ENCODE data around the gene COL19A1. TPM values are rescaled to one million over a fixed set of nuclear protein-coding genes. Genes with fewer than 3 reads are reported as not detected.
A peak's percentile ranks its signal among the peaks of the same experiment; 100 is the strongest.
"Not testable (repeated sequence)": the region's sequence is repeated elsewhere in the genome, so short reads cannot be mapped to it uniquely, and the experiment has no call there.

Gene COL19A1
- total and polyA plus RNA-seq, 2 experiments from 2014 or later = not detected

GRCh38 chr6:69921066-69921465 lies 54.7 kb downstream of the COL19A1 start:
- not testable (repeated sequence) for H3K4me1 ChIP-seq (ENCODE audit: insufficient read depth); H3K4me2 ChIP-seq; H3K4me3 ChIP-seq; H3K36me3 ChIP-seq (ENCODE audit: insufficient read depth); H2AFZ ChIP-seq; DNase-seq (ENCODE audit: low spot score); H3K27me3 Mint-ChIP-seq (ENCODE audit: insufficient read depth, low read depth, poor library complexity); H3K27ac ChIP-seq (ENCODE audit: low read depth); H3K4me3 Mint-ChIP-seq; H3K27me3 ChIP-seq (ENCODE audit: insufficient read depth); H3F3A ChIP-seq (replicated peaks; ENCODE audit: low read depth); ATAC-seq; H3K4me1 Mint-ChIP-seq; H3K27ac Mint-ChIP-seq; H3K79me2 ChIP-seq (replicated peaks; ENCODE audit: insufficient read depth); H3K36me3 Mint-ChIP-seq (ENCODE audit: low read depth); H4K20me1 ChIP-seq (replicated peaks; ENCODE audit: insufficient read depth); H3K9me2 ChIP-seq (ENCODE audit: insufficient read depth)
- peaks cover 12% of the 10 kb centered on the region; the same call in 1 of the 3 replicates for H3K9me3 Mint-ChIP-seq

DNA sequence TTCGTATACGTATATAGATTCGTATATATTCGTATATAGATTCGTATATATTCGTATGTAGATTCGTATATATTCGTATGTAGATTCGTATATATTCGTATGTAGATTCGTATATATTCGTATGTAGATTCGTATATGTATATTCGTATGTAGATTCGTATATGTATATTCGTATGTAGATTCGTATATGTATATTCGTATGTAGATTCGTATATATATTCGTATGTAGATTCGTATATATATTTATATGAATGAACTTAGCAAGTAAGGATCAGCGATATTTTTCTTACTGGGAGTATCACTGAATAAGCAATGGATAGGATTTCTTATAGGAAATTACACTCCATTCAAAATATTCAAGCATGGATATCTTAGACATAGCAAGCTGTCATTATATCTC lies 55.3 kb downstream of the COL19A1 start:
- H3K27me3 Mint-ChIP-seq (ENCODE audit: insufficient read depth, low read depth, poor library complexity); H2AFZ ChIP-seq; H3K79me2 ChIP-seq (replicated peaks; ENCODE audit: insufficient read depth); H3K27me3 ChIP-seq (ENCODE audit: insufficient read depth); H3K9me2 ChIP-seq (ENCODE audit: insufficient read depth); H4K20me1 ChIP-seq (replicated peaks; ENCODE audit: insufficient read depth); H3K27ac Mint-ChIP-seq; H3K4me1 Mint-ChIP-seq; H3K4me3 Mint-ChIP-seq; H3K36me3 Mint-ChIP-seq (ENCODE audit: low read depth); H3K36me3 ChIP-seq (ENCODE audit: insufficient read depth); H3K4me3 ChIP-seq; H3F3A ChIP-seq (replicated peaks; ENCODE audit: low read depth); H3K4me2 ChIP-seq; H3K4me1 ChIP-seq (ENCODE audit: insufficient read depth); ATAC-seq; DNase-seq (ENCODE audit: low spot score): not testable (repeated sequence)
- peak overlapping the region; percentile 7; the same call in 1 of the 2 replicates for H3K27ac ChIP-seq (ENCODE audit: low read depth)
- peaks cover 17% of the 10 kb centered on the region; the same call in 2 of the 3 replicates for H3K9me3 Mint-ChIP-seq

- ATAC-seq = no peak
- no peak for TF ChIP-seq ETS1 (IDR thresholded peaks at IDR 0.05)
- TF ChIP-seq, protein P1, sequence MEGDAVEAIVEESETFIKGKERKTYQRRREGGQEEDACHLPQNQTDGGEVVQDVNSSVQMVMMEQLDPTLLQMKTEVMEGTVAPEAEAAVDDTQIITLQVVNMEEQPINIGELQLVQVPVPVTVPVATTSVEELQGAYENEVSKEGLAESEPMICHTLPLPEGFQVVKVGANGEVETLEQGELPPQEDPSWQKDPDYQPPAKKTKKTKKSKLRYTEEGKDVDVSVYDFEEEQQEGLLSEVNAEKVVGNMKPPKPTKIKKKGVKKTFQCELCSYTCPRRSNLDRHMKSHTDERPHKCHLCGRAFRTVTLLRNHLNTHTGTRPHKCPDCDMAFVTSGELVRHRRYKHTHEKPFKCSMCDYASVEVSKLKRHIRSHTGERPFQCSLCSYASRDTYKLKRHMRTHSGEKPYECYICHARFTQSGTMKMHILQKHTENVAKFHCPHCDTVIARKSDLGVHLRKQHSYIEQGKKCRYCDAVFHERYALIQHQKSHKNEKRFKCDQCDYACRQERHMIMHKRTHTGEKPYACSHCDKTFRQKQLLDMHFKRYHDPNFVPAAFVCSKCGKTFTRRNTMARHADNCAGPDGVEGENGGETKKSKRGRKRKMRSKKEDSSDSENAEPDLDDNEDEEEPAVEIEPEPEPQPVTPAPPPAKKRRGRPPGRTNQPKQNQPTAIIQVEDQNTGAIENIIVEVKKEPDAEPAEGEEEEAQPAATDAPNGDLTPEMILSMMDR (conservative IDR thresholded peaks at IDR 0.05; ENCODE audit: low read depth in 2 of 2) = no peak
- TF ChIP-seq NANOG (IDR thresholded peaks at IDR 0.05; ENCODE audit: borderline replicate concordance) = no peak
- no peak for TF ChIP-seq REST (IDR thresholded peaks at IDR 0.05; ENCODE audit: unreplicated experiment)
- no peak for TF ChIP-seq JUNB (IDR thresholded peaks at IDR 0.05; ENCODE audit: unreplicated experiment)
- no peak for TF ChIP-seq EZH2phosphoT487 (IDR thresholded peaks at IDR 0.05; ENCODE audit: unreplicated experiment)
- TF ChIP-seq ZNF331 (CRISPR knock-in tag; IDR thresholded peaks at IDR 0.05; ENCODE audit: low read depth) = no peak
- TF ChIP-seq EZH2 (IDR thresholded peaks at IDR 0.05; ENCODE audit: low read depth, unreplicated experiment) = no peak
- no peak for TF ChIP-seq STAT1 (IDR thresholded peaks at IDR 0.05; ENCODE audit: unreplicated experiment)
- no peak for TF ChIP-seq CREB1 (CRISPR knock-in tag; IDR thresholded peaks at IDR 0.05; ENCODE audit: low read depth)
- no peak for TF ChIP-seq ZNF114 (CRISPR knock-in tag; IDR thresholded peaks at IDR 0.05)
- TF ChIP-seq POLR2AphosphoS5 (IDR thresholded peaks at IDR 0.05; ENCODE audit: low read depth) = no peak
These were observed 60.4 kb downstream of the COL19A1 start for GRCh38 chr6:69926745-69927144.

More at GRCh38 chr6:69926745-69927144, 60.4 kb downstream of the COL19A1 start:
- H3K36me3 ChIP-seq (ENCODE audit: insufficient read depth) = 0 out of 2 replicates have a peak, but pooled peaks cover 3% of the 10 kb centered on the region
- no peaks in the 10 kb centered on the region for H4K20me1 ChIP-seq (replicated peaks; ENCODE audit: insufficient read depth)
- Mint-ChIP-seq H3K36me3 (ENCODE audit: low read depth) (0 out of 3 replicates have a peak, but pooled peaks cover 3% of the 10 kb centered on the region), H3K9me3 (peaks cover 21% of the 10 kb centered on the region; the same call in 2 of the 3 replicates), H3K4me1 (no peaks in the 10 kb centered on the region), H3K4me3 (no peak overlapping the region), H3K27ac (no peak overlapping the region), H3K27me3 (ENCODE audit: insufficient read depth, low read depth, poor library complexity) (no peaks in the 10 kb centered on the region)
- H3K27ac ChIP-seq (ENCODE audit: low read depth) = no peak overlapping the region
- H3K4me1 ChIP-seq (ENCODE audit: insufficient read depth) = no peaks in the 10 kb centered on the region
- no peak for DNase-seq (ENCODE audit: low spot score)
- H3K9me2 ChIP-seq (ENCODE audit: insufficient read depth) = no peaks in the 10 kb centered on the region
- no peak overlapping the region for H3K4me2 ChIP-seq
- no peaks in the 10 kb centered on the region for H3F3A ChIP-seq (replicated peaks; ENCODE audit: low read depth)
- H2AFZ ChIP-seq = no peak overlapping the region
- no peak overlapping the region for H3K4me3 ChIP-seq
- H3K79me2 ChIP-seq (replicated peaks; ENCODE audit: insufficient read depth) = no peaks in the 10 kb centered on the region
- H3K27me3 ChIP-seq (ENCODE audit: insufficient read depth) = no peaks in the 10 kb centered on the region

Measured in GM23338 (cell line).